Fibroblast of skin of left biceps (primary cell): Measurements from ENCODE around the gene SARS2.
A peak's percentile ranks its signal among the peaks of the same experiment; 100 is the strongest.

Source experiments
- DNase-seq, 2 experiments: peaks; one replicate each; pipeline ENCODE4 v3.0.0-alpha.2; 2013; ENCODE audit warnings: low read depth in 2 of 2

Gene SARS2

DNA sequence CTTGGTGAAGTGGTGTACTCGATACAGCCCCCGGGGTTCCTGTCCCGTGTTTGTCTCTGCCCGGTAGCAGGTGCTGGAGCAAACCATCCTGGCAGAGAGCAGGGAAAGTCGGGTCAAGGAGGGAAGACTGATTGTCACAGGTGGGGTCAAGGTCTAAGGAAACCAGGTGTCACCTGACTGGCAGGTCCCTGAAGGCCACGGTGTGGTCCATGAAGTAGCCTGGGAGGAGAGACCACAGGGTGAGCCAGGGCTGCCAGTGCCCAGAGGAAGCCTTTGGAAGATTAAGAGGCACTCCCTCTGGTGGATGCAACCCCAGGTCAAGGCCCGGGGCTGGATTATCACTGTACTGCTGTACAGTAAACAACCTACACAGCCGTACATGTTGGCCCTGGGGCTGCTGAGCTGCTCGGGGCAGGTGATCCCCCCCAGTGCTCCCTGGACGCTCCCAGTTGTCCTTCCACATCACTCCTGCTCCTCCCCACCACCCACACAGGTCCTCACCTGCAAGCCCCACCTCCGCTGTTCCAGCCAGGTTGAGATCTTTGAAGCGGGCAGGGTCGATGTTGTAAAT lies 12.6 kb downstream of the SARS2 start:
- DNase-seq: no peak

DNA sequence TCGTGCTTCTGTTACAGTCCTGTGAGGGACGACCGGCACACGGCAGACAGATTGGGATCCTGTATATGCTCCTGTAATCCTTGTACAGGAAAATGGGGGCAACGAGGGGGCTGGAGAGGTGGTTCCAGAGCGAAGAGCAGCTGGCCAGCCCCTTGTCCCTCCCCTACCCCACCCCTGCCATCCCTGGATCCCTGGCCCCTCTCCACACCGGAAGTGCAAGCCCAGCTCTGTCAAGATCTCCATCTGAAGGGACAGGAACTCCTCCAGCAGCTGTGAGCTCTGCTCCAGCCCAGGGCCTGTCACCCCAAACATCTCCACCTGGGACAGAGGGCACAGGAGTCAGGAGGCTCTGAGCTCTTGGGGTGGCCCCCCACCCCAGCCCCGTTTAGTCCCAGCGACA lies 13.0 kb downstream of the SARS2 start:
- no peak for DNase-seq

DNA sequence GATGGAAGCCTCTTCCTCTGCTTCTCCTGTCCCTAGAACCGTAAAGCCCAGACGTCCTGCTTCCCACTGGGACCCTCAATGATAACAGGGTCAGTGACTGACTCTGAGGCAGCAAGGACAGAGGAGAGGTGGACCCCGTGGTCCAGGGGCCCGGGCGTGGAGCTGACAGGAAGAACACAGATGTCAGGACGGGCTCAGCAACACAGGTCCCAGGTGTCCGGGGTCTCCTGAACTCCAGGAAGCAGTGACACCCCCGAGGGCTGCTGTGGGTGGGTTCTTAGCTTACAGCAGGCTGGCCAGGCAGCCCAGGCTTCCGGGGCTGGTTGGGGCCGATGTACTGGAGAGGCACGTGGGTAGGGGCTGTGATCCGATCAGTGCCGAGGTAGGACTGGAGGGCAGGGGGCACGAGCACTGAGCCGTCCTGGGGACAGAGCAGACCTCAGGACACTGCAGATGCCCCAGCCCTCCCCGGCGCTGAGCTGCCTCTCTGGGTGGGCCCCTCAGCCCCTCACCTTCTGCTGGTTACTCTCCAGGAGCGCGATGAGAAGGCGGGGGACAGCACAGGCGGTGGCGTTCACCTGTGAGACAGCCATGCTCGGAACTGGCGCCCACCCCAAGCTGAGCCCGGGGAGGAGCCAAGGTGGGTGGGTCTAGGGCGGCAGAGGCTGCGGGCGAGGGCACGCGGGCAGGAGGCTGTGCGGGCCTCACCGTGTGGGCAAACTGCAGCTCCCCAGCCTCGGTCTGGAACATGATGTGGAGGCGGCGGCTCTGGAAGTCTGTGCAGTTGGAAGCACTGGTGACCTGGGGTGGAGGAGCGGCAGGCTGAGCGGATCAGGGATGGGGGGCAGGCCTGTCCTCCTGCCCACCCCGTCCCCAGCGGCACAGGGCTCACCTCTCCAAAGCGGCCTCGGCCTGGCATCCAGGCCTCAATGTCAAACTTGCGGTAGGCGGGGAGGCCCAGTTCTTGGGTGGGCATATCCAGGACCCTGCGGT lies 14.9 kb downstream of the SARS2 start:
- DNase-seq: no peak

GRCh38 chr19:38913958-38914357 lies 16.6 kb downstream of the SARS2 start:
- no peak for DNase-seq

DNA sequence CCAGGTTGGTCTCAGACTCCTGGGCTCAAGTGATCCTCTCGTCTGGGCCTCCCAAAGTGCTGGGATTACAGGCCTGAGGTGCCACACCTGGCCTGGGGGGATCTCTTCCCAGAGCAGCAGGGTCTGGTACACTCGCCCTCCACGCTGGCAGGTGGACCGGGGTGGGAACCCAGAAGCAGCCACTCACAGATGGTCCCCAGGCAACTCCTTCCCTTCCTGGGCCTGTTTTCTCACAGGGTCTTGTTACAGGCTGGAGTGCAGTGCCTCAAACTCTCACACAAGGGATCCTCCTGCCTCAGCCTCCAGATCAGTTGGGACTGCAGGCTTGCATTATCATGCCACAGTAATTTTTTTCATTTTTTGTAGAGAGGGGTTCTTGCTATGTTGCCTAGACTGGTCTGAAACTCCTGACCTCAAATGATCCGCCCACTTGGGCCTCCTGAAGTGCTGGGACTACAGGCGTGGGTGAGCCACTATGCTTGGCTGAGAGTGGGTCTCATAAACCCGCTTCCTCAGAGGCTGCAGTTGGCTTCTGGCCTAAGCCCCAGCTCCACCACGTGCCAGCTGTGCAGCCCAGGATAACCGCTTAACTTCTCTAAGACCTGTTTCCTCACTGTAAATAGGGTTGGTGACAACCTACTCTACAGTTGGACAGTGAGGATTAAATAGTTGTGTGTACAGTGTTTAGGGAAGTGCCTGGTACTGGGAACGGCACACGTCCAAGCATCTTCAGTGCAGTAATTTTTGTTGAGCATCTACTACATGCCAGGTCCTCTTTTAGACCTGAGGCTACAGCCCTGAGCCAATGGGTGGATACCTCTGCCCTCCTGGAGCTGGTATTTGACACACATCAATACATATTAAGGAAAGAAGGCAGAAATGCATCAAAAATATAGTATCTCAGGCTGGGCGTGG lies 17.7 kb downstream of the SARS2 start:
- no peak for DNase-seq

DNA sequence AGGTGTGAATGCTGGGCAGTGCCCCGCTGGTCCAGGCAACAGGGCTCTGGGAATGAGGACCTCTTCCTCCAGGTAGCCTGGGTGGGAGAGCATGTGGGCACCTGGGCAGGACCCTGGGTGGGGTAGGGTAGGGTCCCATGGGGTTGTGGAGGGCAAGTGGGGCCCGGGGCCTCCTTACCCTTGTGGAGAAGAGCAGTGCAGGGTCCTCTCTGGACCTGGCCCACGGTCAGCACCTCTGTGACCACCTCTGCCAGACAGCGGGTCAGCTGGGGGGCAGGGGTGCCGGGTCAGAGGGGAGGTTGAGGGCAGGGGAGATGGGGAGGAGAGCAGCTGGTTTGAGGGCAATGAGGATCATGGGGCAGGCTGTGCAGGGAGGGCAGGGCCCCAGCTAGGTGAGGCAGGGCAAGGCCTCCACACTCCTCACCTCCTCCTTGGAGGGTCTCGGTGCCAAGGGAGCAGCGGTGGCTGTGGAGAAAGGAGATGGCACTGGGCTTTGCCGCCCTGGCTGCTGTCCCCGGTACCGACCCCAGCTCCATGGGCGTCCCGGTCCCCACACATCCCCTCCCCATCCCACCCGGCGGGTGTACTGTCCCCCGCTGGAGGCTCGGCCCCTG lies 19.1 kb downstream of the SARS2 start:
- DNase-seq: no peak

- DNase-seq: no peak
These were observed 20.1 kb downstream of the SARS2 start for GRCh38 chr19:38910488-38910887.

DNA sequence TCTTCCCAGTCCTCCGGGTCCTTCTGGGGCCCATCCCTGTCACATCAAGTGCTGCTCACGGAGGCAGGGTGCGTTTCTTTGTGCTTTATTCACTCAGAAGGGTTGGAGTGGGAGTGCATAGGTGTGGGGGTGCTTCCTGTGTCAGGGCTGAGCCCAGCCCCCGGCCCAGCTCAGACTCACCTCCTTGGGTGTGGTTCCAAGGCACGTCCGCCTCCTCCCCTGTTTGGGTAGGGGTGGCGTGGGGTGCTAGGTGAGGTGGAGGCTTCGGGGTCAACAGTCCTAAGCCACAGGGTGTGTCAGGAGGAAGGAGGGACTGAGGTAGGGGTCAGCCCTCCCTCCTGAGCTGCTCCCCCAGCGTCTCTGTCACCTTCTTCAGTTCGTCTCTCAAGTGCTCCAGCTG lies 21.7 kb downstream of the SARS2 start:
- no peak for DNase-seq

GRCh38 chr19:38907670-38908069 lies 22.9 kb downstream of the SARS2 start:
- DNase-seq: no peak

GRCh38 chr19:38907227-38907626 lies 23.3 kb downstream of the SARS2 start:
- DNase-seq: no peak

DNA sequence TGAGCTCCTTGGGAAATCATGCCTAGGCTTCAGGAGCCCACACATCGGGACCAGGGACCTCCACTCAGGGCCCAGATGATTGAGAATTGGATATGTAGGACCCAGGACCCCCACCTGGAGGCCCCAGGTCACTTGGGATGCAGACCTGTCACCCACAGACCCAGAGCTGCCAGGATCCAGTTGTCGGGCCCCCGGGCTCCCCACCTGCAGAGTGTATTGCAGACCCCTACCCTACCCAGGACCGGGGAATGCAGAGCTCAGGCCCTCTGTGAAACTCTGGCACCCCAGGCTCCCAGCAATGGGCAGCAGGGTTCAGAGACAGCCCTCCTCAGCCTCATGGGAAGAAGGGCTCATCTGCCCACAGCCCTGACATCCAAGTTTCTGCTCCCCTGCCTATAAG lies 24.9 kb downstream of the SARS2 start:
- no peak for DNase-seq

- DNase-seq: no peak
These were observed 25.7 kb downstream of the SARS2 start for GRCh38 chr19:38904581-38905539.

DNA sequence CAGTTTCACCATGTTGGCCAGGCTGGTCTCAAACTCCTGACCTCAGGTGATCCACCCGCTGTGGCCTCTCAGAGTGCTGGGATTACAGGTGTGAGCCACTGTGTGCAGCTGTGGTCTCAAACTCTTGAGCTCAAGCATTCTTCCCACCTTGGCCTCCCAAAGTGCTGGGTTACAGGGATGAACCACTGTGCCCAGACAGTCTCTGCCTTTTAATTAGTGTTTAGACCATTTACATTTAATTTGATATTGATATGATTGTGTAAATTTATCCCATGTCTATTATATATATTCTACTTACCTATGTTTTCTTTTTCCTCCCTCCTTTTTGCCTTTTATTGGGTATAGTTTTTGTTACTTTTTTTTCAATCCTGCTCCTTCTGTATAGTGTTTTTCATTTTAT lies 28.9 kb downstream of the SARS2 start:
- no peak for DNase-seq

DNA sequence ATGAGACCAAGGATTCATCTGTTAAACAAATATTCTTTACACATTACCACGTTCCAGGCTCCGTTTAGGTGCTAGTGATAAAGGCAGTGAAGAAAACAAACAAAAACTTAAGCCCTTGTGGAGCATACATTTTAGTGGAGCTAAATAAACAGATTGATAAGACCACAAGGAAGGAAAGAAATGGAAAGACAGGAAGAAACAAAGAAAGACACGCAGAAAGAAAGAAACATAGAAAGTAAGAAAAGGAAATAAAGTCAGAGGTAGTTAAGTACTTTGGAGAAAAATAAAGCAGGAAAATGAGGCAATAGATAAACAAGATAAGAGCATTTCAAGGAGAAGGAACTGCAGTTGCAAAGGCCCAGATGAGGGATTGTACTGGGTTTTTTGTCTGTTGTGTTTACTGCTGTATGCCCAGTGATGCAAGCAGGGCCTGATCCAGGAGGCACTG lies 29.8 kb downstream of the SARS2 start:
- DNase-seq: no peak

DNA sequence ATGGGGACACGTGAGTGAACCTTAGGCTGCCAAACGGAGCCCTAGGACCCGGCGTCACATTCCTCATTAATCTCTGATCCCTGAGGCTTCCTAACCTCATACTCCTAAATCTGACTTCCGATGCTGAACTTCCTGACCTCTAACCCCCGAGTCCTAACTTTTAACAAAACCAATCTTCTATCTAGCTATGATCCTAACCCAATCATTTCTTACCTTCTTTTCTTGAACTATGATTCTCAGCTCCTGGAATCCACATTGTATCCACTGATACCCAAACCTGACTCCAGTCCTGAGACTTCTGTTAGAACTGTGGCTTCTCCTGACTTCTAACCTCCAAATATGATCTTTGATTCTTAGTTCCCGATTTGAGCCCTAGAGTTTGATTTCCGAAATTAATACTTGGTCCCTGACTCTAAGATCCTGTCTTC lies 30.3 kb downstream of the SARS2 start:
- no peak for DNase-seq

DNA sequence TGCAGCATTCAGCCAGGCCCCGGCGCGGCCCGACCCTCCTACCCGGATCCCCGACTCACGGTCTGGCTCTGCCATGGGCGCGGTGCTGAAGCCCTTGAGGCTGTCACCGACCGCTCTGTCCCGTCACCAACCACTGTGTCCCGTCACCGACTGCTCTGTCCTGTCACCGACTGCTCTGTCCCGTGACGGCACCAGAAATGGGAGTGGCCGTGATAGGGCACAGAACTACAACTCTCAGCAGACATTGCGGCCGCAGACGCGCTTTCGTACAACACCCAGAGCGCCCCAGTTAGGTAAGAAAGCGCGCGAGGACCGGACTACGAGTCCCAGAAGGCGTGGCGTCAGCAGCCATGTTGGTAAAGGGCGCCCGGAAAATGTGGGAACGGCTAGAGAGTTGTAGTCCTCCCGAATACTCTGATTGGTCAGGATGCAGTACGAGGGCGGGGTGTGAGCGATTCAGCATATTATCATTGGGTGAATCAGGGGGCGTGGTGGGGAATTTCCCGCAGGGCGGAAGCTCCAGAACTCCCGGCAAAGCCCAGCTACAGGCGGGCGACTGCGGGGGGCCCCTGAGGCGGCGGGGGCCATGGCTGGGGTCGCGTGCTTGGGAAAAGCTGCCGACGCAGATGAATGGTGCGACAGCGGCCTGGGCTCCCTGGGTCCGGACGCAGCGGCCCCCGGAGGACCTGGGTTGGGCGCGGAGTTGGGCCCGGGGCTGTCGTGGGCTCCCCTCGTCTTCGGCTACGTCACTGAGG lies 30.9 kb downstream of the SARS2 start, which contains the start of the genes NFKBIB and SIRT2:
Gene NFKBIB, plus strand, starts transcription at position 523 of the 755 bp plus-strand sequence. Its CDS starts 64 bp downstream, at position 587.
Gene SIRT2, minus strand, starts transcription at position 172 of the 755 bp plus-strand sequence. Its CDS starts 97 bp downstream, at position 75.
- DNase-seq: peak; percentile 99

GRCh38 chr19:38898788-38899446 lies 31.6 kb downstream of the SARS2 start:
- DNase-seq: no peak

GRCh38 chr19:38894968-38895367 lies 35.6 kb downstream of the SARS2 start:
- DNase-seq: no peak

DNA sequence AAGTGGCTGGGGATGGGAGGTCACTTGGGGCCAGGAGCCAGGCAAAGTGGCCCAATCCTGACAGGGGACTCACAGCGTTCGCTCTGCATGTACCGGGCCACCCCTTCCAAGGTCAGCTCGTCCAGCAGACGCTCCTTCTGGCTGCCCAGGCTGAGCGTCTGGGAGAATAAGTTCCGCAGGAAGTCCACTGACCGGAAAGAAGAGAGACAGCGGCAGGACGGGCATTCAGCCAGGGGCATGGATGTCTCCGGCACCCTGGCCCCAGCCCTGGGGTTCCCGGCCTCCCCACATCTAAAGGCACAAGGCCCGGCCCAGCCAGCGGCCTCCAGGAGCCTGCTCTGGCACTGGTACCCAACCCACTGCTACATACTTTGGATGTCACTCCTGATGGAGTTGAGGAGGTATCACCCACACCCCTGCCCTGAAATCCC lies 37.2 kb downstream of the SARS2 start:
- DNase-seq: no peak
